NCI-H2081 treated with DMSO at 0.1 percent for 48 hours (cell line): Measurements from ENCODE around the gene FZD10.

Experiments used
- DNase-seq: peaks from one replicate; lab custom pipeline; 2025; lab: John Stamatoyannopoulos, UW

Gene FZD10

DNA sequence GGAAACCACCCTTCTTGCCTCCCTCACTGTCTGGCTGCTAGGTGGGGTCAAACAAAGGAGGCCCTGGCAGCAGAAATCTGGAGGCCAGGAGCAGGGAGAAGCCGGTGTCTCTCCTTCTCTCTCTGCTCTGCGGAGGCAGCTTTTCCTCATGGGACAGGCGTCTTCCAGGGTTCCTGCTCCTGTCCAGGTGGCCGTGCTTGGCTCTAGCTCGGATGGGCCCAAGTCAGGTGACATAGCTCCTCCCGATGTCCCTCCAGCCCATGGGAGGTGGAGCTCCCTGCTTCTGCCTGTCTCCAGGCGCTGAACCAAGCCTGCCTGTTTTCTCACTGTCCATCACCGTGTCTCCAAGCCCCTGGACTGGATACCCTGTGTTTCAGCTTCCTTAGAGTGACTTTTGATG, 30.5 kb upstream of the FZD10 start:
- DNase-seq, result no peak

GRCh38 chr12:130132831-130133511, 29.3 kb upstream of the FZD10 start:
- no peak for DNase-seq

GRCh38 chr12:130133851-130134562, 28.3 kb upstream of the FZD10 start:
- DNase-seq, result no peak

GRCh38 chr12:130134563-130134915, 27.7 kb upstream of the FZD10 start:
- DNase-seq, result no peak

- no peak for DNase-seq
Measured at GRCh38 chr12:130136509-130137039, 25.7 kb upstream of the FZD10 start.

DNA sequence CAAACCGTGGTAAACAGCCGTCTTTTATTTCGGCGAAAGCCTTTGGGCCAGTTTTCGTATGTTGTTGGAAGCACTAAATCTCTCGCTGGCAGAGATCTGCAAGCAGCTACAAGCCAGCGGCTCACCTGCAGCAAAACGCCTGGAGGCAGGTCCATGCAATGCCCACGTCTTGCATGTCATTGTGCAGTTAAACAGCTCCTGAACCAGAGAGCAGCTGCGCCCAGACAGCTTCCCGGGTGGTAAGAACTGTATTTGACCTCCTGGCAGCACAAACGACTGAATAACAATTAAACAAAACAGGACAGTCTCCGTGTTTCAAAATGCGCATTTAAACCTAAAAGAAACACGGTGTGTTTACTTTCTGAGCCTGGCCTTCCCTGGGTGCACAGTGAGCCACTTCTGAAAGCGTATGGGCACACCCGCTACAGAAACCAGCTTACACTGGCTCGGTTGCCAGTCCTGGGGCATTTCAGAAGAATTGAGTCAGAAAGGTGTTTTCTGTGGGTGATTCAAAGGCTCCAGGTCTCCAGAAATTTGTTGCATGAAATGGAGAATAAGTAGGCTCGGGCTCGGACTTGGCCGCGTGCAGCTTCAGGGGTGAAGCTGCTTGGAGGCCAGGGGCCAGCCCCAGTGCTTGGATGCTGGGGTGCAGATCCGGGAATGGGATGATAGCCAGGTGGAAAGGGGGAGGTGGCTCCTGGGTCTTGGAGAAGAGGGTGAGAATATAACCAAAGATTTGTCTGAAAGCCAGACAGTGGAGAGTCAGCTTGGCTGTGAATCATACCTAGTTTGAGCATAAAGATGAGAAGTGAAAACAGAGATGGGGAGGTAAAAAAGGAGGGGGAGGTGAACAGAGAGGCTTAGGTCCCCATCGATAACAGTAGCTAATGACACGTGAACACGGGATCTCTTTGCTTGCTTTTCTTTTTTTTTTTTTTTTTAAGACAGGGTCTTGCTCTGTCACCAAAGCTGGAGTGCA, 24.9 kb upstream of the FZD10 start:
- DNase-seq, result peak; percentile 23

DNA sequence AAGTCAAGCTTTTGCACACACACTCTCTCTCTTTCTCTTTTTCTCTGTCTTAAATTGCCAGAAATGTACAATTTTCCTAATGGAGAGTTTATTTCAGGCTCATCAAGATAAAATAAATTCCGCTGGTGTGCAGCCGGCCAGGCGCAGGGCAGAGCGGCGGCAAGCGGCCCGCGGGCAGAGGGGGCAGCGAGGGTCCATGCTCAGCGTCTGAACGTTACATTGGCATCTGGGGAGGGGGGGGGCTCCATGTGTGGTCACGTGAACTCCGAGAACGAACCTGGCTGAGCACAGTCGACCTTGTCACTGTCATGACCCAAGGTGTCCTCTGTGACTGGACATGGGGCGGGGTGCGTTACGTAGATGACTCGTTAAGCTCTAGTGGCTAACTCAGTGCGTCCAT, 23.8 kb upstream of the FZD10 start:
- DNase-seq, result no peak

DNA sequence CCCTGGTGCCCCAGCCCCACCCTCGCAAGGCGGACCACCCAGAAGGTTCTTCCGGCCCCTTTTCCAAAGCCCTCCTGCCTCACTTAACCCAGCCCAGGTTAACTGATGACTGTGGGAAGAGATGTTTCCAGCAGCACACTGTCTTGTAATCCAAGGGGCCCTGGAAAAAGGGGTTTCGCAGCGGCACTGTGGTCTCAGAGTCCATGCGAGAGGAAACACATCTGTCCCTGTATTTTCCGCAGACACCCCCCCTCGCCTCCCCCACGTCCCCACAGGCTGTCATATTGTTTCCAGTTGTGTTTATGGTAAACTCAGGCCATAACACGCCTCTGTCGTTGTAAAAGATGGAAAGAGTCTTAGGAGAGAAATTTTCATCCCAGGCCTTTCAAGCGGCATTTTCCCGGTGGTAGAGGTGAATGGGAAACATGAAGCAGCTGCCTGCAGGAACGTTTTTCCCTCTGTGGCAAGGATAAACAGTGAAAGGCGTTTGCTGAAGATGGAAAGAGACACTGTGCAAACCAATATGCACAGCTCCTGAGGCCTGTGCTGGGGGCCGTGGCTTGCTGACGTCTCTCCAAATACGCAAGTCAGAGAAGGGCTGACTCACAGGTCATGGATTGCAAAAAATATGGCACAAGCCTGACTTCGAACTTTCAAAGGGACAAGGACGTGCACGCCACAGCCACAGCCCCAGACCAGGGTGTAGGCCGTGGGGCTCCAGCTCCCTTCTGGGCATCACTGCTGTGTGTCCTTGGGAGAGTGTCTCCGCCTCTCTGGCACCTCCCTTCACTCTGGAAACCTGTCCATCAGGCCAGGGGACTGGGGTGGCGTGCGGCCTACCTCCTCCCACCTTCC, 22.5 kb upstream of the FZD10 start:
- no peak for DNase-seq

DNA sequence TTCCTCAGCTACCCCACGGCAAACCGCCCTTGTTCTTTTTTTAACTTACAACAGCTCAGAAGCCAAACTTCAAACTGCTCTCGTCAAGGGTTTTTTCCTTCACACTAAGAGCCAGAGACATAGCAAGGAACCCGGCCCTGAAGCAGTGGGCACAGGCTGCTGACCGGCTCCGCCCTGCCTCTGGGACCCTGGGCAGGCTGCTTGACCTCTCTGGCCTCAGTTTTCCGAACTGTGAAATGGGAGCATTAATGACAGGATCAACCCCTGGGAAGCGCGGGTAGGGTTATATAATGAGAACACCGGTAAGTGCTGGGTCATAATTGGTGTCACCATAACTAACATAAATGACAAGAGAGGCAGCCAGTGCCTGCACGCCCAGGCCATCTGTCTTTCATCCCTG, 21.2 kb upstream of the FZD10 start:
- DNase-seq, result no peak

DNA sequence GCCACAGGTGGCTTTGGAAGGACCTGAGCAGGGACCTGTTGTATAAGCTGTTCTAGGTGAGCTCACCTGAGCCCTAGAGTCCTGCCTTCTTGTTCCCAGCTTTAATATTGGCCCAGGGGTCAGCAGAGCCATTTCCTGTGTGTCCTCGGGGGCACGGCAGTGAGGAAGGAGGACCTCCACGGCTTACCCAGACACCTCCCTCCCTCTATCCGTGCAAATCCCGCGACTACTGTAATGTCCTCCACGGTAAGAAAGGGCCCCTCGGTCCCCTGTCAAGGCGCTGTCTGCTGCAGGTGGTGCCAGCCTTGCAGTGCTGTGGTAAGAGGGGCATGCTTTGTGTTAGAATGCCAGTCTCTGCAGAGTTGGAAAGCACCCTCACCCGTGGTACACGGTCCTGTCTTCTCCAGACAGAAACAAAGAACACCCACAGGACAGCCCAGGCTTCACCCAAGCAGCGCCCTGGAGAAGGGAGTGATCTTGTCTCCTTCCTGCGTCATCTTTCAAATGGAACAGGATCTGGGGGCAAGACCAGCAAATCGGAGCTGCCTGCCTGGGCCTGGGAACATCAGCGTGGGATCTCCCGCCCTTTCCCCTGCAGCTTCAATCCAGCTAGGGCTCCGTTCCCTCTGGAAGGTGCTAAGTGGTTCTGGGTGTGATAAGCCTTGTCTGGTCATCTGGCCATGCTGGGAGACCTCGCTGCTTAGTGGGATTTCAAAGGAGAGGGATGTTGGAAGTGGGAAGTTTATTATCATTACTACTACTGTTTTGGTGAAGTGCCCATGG, 20.2 kb upstream of the FZD10 start:
- no peak for DNase-seq

GRCh38 chr12:130142736-130143135, 19.5 kb upstream of the FZD10 start:
- no peak for DNase-seq

DNA sequence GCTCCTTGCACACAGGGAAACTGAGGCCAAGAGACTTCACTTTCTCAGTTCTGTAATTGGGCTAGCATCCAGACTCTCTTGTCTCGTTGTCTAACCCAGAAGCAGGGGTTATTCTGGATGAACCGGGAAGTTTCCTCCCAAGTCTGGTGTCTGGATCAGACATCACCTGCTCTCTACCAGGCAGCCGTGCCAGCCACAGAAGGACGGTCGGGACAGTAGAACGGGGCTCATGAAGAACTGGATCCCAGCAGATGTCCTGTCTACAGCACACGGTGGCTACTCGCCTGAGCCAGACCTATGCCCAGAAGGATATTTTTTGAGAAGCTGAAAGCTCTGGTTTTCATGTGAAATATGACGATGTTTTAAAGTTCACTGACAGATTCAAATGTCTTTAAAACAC, 19.1 kb upstream of the FZD10 start:
- no peak for DNase-seq

DNA sequence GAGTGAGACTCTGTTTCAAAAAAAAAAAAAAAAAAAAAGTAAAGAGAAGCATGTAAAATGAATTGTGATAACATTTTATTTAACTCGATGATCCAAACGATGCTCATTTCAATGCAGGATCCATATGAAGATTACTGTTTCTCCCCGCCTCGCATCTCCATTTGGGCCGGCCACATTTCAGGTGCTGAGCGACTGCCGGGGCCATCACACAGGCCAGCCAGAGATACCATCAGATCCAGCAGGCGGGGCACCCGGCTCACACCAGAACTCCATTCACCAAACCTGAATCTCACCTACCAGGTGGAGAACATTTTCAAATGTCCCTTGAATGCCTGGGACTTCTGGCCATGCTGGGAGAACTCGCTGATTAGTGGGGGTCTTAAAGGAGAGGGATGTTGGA, 18.0 kb upstream of the FZD10 start:
- DNase-seq, result no peak

- no peak for DNase-seq
Measured at GRCh38 chr12:130145731-130146130, 16.5 kb upstream of the FZD10 start.

DNA sequence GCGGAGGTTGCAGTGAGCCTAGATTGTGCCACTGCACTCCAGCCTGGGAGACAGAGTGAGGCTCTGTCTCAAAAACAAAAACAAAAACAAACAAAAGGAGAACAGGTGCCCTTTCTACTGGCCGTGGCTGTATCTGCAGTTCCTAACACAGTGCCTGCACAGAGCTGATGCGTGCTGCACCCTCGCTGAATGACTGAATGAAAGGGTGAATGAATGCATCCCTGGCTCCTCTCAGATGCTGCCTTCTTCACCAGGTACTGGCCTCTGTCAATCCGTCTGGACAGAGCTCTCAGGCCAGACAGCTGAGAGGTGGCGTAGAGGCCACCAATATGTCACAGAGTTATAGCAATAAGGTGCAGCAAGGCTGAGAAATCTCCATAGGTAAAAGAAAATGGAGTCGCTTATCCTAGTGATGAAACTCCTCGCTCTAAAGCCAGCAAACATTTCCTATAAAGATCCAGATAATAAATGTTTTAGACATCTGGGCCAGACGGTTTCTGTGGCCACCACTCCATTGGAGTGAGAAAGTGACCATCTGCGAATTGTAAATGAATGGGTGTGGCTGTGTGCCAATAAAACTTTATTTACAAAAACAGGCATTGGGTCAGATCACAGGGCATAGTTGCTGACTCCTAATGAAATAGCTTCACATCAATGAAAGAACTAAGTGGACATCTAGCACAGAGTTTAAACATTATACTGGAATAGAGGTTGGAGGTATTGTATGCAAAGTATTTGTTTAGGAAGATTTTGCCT, 15.9 kb upstream of the FZD10 start:
- DNase-seq, result no peak

GRCh38 chr12:130147875-130148596, 14.2 kb upstream of the FZD10 start:
- no peak for DNase-seq

DNA sequence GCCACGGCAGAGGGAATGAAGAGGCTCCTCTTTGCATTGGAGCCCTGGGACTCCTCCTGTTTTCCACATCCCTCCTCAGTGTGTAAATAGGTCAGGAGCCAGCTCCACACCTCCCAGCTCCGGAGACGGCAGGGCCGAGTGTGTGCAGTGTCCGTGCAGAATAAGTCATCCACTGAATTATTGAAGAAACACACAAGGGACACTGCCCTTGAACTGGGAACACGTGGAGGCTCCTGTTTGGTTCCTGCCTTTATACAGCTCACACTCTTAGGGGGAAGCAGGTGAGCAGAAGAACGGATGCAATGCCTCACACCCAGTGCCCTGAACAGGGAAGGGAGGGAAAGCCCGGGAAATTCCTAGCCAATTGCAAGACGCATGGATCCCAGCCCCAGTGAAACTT, 10.4 kb upstream of the FZD10 start:
- no peak for DNase-seq

GRCh38 chr12:130152386-130152785, 9.9 kb upstream of the FZD10 start:
- DNase-seq, result no peak

DNA sequence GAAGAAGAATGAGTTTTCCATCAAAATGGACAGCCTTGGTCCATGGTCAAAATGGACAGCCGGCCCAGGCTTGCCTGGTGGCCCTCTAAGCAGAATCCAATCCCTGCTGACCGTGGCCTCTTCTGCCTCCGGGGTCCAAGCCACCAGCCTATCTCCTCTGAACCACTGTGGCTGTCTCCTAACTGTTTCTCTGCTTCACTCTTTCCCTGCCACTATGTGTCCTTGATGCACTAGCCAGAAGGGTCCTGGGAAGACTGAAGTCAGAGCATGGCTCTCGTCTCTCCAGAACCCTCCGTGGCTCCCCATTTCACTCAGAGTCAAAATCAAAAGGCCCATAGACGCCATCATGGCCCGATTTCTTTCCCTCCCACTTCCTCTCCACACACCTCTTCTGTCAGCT, 8.5 kb upstream of the FZD10 start:
- DNase-seq, result no peak
